C4-2B (cell line): Measurements from ENCODE around the gene POP5.
A peak's percentile ranks its signal among the peaks of the same experiment; 100 is the strongest.

Experiments
- H3K27ac ChIP-seq: fragments of 450-650 bp; 2 replicates; pipeline ENCODE4 v1.5.1; 2017
- ZFX ChIP-seq: fragments of 450-650 bp; IDR thresholded peaks from 2 replicates; pipeline ENCODE4 v1.6.1; 2017
- TF ChIP-seq, protein P1 (sequence below): fragments of 450-650 bp; conservative IDR thresholded peaks from 2 replicates; pipeline ENCODE4 v1.5.1; 2017; ENCODE audit warnings: mild to moderate bottlenecking

The POP5 gene

DNA sequence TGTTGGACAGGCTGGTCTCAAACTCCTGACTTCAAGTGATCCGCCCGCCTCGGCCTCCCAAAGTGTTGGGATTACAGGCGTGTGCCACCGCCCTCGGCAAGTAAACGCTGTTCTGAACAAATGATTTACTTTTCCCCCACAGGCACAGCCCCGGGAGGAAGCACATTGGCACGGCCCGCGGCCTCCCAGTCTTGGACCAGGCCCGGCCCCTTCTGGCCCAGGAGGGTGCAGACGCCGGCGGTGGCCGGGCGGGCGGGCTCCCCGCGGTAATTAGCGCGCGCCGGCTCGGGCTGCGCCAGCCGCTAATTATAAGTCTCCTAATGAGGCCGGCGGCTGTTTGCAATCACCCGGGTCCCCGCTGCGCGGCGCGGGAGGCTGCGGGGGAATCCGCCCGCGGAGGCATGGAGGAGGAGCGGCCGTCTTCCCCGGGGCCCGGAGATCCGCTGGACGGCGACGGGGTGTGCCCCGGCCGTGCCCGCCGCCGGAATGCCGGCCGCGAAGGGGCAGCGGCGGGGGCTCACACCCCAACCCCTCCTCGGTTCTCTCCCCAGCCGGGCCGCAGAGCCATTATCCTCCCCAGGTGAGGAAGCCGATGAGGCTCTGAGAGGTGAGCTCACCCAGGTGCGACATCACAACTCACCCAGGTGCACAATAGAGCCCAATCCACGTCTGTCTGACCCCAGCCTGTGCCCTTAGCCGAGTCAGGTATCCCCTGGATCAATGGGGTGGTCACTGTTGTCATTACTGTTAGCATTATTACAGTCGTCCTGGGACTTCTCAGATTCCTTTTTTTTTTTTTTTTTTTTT lies 3.3 kb upstream of the POP5 start:
- TF ChIP-seq, protein P1, sequence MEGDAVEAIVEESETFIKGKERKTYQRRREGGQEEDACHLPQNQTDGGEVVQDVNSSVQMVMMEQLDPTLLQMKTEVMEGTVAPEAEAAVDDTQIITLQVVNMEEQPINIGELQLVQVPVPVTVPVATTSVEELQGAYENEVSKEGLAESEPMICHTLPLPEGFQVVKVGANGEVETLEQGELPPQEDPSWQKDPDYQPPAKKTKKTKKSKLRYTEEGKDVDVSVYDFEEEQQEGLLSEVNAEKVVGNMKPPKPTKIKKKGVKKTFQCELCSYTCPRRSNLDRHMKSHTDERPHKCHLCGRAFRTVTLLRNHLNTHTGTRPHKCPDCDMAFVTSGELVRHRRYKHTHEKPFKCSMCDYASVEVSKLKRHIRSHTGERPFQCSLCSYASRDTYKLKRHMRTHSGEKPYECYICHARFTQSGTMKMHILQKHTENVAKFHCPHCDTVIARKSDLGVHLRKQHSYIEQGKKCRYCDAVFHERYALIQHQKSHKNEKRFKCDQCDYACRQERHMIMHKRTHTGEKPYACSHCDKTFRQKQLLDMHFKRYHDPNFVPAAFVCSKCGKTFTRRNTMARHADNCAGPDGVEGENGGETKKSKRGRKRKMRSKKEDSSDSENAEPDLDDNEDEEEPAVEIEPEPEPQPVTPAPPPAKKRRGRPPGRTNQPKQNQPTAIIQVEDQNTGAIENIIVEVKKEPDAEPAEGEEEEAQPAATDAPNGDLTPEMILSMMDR: no peak
- TF ChIP-seq ZFX: no peak
- no peak overlapping the region for H3K27ac ChIP-seq

- TF ChIP-seq, protein P1: peak; percentile 95
- TF ChIP-seq ZFX: no peak
- no peak overlapping the region for H3K27ac ChIP-seq
These were observed 2.4 kb upstream of the POP5 start for GRCh38 chr12:120583478-120584030.

DNA sequence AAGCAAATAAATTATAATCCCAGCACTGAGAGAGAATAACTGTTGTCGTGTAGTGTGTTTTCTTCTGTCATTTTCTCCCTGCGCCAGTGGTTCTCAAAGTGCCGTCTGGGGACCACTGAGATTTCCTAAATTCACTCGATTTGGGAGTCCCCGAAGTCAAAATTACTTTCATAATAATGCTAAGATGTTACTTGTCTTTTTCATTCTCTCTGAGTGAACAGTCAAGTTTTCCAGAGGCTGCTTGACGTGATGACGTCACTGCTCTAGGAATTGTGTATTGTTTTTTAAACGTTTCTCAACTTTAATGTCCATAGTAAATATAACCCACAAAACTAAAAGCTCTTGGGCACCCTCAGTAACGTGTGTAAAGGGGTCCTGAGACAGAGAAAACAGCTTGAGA lies 796 bp upstream of the POP5 start:
- no peak for TF ChIP-seq ZFX
- TF ChIP-seq, protein P1: no peak
- H3K27ac ChIP-seq: peak overlapping the region; percentile 85; the same call in 1 of the 2 replicates

DNA sequence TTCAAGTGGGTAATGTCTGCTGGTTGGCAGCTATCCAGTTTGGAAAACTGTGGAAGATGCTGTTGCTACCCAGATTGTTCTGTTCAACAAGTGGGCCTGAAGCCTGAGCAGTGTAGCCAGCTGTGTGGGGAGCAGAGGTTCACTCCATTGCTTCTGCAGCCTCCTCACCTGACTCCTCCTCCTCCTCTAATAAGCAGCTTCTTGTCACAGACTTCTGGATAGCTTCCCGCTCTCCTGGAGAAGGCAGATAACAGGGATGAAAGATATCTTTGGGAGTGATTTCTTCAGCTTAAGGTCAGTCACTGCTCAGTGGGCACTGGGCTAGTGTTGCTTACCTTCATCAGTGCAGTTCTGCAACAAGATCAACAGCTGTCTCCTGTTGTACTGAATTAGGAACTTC lies 2.0 kb downstream of the POP5 start:
- H3K27ac ChIP-seq: no peak overlapping the region
- TF ChIP-seq, protein P1: no peak
- TF ChIP-seq ZFX: no peak

GRCh38 chr12:120574106-120574505 lies 7.1 kb downstream of the POP5 start:
- TF ChIP-seq ZFX: no peak
- TF ChIP-seq, protein P1: no peak
- no peak overlapping the region for H3K27ac ChIP-seq

DNA sequence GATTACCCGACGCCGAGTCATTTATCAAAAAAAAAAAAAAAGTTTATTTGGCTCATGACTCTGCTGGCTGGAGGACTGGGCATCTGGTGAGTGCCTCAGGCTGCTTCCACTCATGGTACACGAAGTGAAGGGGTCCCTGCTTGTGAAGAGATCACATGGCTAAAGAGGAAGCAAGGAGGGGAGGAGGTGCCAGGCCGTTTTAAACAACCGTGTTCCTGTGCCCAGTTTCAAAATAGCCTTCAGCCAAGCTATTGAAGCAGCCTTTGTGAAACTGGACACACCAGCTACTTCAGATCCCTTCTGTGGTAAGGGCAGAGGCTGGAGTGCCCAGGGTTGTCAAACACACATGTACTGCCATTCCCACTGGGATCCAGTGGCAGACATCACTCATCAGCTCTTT lies 7.6 kb downstream of the POP5 start:
- TF ChIP-seq, protein P1: no peak
- no peak for TF ChIP-seq ZFX
- no peak overlapping the region for H3K27ac ChIP-seq

DNA sequence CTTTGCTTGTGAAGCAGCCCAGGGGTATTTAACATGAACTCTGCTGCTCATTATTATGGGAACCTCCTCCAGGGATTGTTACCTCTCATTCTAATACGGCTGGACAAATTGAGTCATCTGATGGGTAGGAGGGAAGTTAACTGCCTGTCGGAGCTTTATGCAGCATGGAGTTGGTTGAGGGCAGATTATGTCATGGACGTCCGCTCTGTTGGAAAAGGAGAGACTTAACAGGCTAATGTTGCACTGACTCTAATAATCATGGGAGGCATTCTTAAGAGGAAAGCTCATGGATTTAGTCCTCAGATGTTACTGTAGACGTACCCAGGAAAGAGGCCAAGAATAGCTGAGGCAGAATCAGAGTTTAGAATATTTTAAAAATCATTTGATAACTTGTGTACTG lies 9.9 kb downstream of the POP5 start:
- TF ChIP-seq, protein P1: no peak
- no peak for TF ChIP-seq ZFX
- no peak overlapping the region for H3K27ac ChIP-seq
